ENCODE data around the gene MCU.

The MCU gene

GRCh38 chr10:72742797-72743196 is 50.9 kb downstream of the MCU start:
- in situ Hi-C loops (cut with MboI; ENCODE audit: low sequenced_read_pairs, unreplicated experiment): no loop called here
- TF ChIP-seq, protein P1, sequence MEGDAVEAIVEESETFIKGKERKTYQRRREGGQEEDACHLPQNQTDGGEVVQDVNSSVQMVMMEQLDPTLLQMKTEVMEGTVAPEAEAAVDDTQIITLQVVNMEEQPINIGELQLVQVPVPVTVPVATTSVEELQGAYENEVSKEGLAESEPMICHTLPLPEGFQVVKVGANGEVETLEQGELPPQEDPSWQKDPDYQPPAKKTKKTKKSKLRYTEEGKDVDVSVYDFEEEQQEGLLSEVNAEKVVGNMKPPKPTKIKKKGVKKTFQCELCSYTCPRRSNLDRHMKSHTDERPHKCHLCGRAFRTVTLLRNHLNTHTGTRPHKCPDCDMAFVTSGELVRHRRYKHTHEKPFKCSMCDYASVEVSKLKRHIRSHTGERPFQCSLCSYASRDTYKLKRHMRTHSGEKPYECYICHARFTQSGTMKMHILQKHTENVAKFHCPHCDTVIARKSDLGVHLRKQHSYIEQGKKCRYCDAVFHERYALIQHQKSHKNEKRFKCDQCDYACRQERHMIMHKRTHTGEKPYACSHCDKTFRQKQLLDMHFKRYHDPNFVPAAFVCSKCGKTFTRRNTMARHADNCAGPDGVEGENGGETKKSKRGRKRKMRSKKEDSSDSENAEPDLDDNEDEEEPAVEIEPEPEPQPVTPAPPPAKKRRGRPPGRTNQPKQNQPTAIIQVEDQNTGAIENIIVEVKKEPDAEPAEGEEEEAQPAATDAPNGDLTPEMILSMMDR (IDR thresholded peaks at IDR 0.05; ENCODE audit: borderline replicate concordance, control extremely low read depth, extremely low read depth, insufficient read depth, missing control alignments): no peak
- DNase-seq (ENCODE audit: low spot score): no peak

DNA sequence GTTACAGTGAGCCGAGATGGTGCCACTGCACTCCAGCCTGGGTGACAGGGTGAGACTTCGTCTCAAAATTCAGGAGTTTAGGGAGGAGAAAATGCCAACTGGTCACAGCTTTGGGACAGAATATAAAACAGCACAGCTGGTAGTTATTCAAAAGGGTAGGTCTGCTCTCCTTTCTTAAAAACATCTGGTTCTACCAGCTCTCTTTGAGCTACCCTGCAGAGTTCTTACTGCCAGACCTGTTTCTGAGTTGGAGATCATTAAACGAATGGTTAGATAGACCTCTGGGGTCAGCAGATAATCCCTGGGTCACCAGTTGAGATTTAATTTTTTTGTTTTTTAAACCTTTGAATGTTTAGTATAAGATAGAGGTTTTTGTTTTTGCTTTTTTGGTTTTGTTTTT is 52.6 kb downstream of the MCU start:
- DNase-seq (ENCODE audit: low spot score): no peak
- in situ Hi-C loops (cut with MboI; ENCODE audit: low sequenced_read_pairs, unreplicated experiment): no loop called here
- TF ChIP-seq, protein P1 (IDR thresholded peaks at IDR 0.05; ENCODE audit: borderline replicate concordance, control extremely low read depth, extremely low read depth, insufficient read depth, missing control alignments): no peak

DNA sequence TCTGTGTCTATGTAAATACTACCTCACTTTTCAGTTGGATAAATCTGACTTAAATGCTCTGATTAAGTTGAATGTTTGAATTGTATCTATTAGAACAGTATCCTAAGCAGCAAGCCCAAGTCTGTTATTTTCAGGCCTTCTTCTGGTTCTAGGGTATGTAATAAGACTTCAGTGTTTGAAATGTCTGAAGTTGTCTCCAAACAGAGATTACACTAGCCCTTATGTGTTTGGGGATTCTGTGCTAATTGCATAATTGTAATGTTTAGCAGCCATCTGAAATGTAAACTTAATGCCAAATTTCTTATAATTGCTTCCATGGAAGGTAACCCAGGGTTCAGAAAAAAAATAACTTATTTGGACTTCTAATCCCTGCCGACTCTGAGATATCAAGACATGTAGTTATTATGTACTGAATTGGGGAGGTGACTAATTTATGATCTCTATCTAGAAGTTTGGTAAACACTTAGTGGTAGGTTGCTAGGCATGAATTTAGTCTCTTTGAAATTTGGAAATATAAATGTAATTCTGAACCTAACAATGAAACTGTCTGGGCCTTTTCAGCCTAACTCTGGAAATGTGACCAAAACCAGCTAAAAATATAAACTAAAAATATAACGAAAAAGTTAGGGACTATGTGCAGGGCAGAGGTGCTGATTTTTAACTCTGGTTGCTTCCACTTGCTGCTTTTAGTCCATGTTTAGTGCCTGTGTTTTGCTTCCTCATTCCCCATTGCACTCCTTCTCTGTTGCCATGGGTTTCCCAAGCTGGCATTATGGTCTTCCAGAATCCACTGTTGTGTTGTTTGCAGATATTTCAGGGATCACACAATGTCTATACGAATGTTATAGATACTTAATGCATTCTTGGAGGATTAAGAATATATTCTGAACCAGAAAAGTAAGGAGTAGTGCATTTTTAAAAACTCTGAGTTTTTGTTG is 54.8 kb downstream of the MCU start:
- TF ChIP-seq, protein P1 (IDR thresholded peaks at IDR 0.05; ENCODE audit: borderline replicate concordance, control extremely low read depth, extremely low read depth, insufficient read depth, missing control alignments): no peak
- DNase-seq (ENCODE audit: low spot score): no peak
- in situ Hi-C loops (cut with MboI; ENCODE audit: low sequenced_read_pairs, unreplicated experiment): no loop called here

- TF ChIP-seq, protein P1 (IDR thresholded peaks at IDR 0.05; ENCODE audit: borderline replicate concordance, control extremely low read depth, extremely low read depth, insufficient read depth, missing control alignments): no peak
- in situ Hi-C loops (cut with MboI; ENCODE audit: low sequenced_read_pairs, unreplicated experiment): no loop called here
- DNase-seq (ENCODE audit: low spot score): no peak
These were observed 55.6 kb downstream of the MCU start for GRCh38 chr10:72747521-72747920.

DNA sequence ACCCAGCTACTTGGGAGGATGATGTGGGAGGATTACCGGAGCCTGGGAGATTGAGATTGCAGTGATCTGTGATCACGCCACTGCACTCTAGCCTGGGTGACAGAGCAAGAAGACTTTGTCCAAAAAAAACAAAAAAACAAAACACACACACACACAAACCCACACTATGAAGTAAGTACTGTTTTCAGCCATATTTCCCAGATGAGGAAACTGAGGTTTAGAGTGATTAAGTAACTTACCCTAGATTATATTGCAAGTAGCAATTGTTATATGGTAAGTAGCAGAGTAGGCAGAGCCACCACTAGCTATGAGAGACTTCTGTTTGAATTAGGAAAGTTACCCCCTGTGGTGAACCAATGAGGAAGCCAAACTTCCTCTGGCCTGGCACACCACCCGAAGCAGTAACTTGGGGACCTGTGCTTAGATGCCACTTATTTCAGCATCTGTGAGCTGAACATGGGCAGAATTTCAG is 61.9 kb downstream of the MCU start:
- TF ChIP-seq, protein P1 (IDR thresholded peaks at IDR 0.05; ENCODE audit: borderline replicate concordance, control extremely low read depth, extremely low read depth, insufficient read depth, missing control alignments): no peak
- in situ Hi-C loops (cut with MboI; ENCODE audit: low sequenced_read_pairs, unreplicated experiment): no loop called here
- no peak for DNase-seq (ENCODE audit: low spot score)

- TF ChIP-seq, protein P1 (IDR thresholded peaks at IDR 0.05; ENCODE audit: borderline replicate concordance, control extremely low read depth, extremely low read depth, insufficient read depth, missing control alignments): no peak
- no peak for DNase-seq (ENCODE audit: low spot score)
- in situ Hi-C loops (cut with MboI; ENCODE audit: low sequenced_read_pairs, unreplicated experiment): no loop called here
These were observed 62.5 kb downstream of the MCU start for GRCh38 chr10:72754275-72755032.

All from GM13976 (cell line).